Lower leg skin (tissue), 3 donors: ENCODE data around the gene MON1A.

ENCODE experiments used
- CTCF ChIP-seq, 3 donors: fragments of 450-650 bp; IDR thresholded peaks; one replicate each; pipeline ENCODE4 v1.5.1; 2016; ENCODE audit warnings: antibody characterized with exemption in 3 of 3, mild to moderate bottlenecking in 3 of 3, moderate library complexity in 2 of 3
- POLR2A ChIP-seq, 2 donors: fragments of 450-650 bp; IDR thresholded peaks; one replicate each; pipeline ENCODE4 v1.6.1; 2016 to 2017; ENCODE audit warnings: antibody characterized with exemption in 2 of 2, mild to moderate bottlenecking in 1 of 2, moderate library complexity in 1 of 2

- TF ChIP-seq CTCF (IDR thresholded peaks at IDR 0.05) (no peak), POLR2A (IDR thresholded peaks at IDR 0.05) (no peak)
Observed at GRCh38 chr3:49895791-49896190, 33.8 kb downstream of the MON1A start.
